ENCODE results near the gene HS6ST2.

Gene HS6ST2

GRCh38 chrX:132685276-132685675, 273.2 kb downstream of the HS6ST2 start:
- Histone ChIP-seq H3K36me3 (ENCODE audit: control insufficient read depth, low read length) (no peaks in the 10 kb centered on the region), H3K4me1 (ENCODE audit: control insufficient read depth, low read length) (no peaks in the 10 kb centered on the region), H3K27ac (ENCODE audit: low read depth, low read length) (no peak overlapping the region), H3F3A (ENCODE audit: control insufficient read depth, insufficient read depth) (no peaks in the 10 kb centered on the region), H3K4me3 (ENCODE audit: low read length) (no peak overlapping the region), H3K79me2 (ENCODE audit: control insufficient read depth, low read length) (no peaks in the 10 kb centered on the region), H4K20me1 (ENCODE audit: control insufficient read depth, insufficient read depth, low read depth, low read length) (no peaks in the 10 kb centered on the region), H3K27me3 (ENCODE audit: control insufficient read depth, low read length) (no peaks in the 10 kb centered on the region), H3K9me2 (replicated peaks; ENCODE audit: control insufficient read depth, low read length) (no peaks in the 10 kb centered on the region), H3K4me2 (ENCODE audit: low read length) (no peak overlapping the region), H3K9me3 (ENCODE audit: control insufficient read depth, insufficient read depth, low read length) (no peaks in the 10 kb centered on the region)
- TF ChIP-seq EZH2phosphoT487 (IDR thresholded peaks at IDR 0.05; ENCODE audit: borderline replicate concordance, low read length) (no peak), CTCF (IDR thresholded peaks at IDR 0.05; ENCODE audit: low read depth, low read length, poor library complexity, severe bottlenecking) (no peak)

DNA sequence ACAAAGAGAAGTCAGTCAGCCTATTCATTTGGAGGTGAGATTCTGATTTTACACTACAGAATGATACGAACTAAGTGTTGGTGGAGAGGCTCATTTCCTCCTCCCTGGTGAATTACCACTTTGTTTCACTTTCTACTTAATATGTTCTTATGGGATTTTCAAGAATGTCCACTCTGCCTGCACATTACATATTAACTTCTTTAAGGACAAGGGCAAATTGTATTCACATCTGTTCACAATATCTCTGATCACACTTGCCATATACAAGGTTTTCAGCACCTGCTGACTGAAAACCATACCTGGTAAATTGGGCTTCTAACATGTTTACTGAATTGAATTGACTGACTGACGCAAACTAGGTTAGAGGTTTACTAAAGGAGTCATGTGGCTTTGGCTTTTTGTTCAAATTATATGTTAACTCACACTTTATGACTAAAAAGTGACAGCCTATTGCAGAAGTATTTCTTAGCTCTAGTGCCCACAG, 281.2 kb downstream of the HS6ST2 start:
- Histone ChIP-seq H3K27me3 (ENCODE audit: control insufficient read depth, low read length) (no peaks in the 10 kb centered on the region), H3K79me2 (ENCODE audit: control insufficient read depth, low read length) (no peaks in the 10 kb centered on the region), H3K9me3 (ENCODE audit: control insufficient read depth, insufficient read depth, low read length) (no peaks in the 10 kb centered on the region), H3K4me2 (ENCODE audit: low read length) (no peak overlapping the region), H3K4me3 (ENCODE audit: low read length) (no peak overlapping the region), H3K9me2 (replicated peaks; ENCODE audit: control insufficient read depth, low read length) (no peaks in the 10 kb centered on the region), H3K36me3 (ENCODE audit: control insufficient read depth, low read length) (no peaks in the 10 kb centered on the region), H4K20me1 (ENCODE audit: control insufficient read depth, insufficient read depth, low read depth, low read length) (no peaks in the 10 kb centered on the region), H3K4me1 (ENCODE audit: control insufficient read depth, low read length) (no peaks in the 10 kb centered on the region), H3K27ac (ENCODE audit: low read depth, low read length) (no peak overlapping the region), H3F3A (ENCODE audit: control insufficient read depth, insufficient read depth) (no peaks in the 10 kb centered on the region)
- TF ChIP-seq CTCF (IDR thresholded peaks at IDR 0.05; ENCODE audit: low read depth, low read length, poor library complexity, severe bottlenecking) (no peak), EZH2phosphoT487 (IDR thresholded peaks at IDR 0.05; ENCODE audit: borderline replicate concordance, low read length) (no peak)

DNA sequence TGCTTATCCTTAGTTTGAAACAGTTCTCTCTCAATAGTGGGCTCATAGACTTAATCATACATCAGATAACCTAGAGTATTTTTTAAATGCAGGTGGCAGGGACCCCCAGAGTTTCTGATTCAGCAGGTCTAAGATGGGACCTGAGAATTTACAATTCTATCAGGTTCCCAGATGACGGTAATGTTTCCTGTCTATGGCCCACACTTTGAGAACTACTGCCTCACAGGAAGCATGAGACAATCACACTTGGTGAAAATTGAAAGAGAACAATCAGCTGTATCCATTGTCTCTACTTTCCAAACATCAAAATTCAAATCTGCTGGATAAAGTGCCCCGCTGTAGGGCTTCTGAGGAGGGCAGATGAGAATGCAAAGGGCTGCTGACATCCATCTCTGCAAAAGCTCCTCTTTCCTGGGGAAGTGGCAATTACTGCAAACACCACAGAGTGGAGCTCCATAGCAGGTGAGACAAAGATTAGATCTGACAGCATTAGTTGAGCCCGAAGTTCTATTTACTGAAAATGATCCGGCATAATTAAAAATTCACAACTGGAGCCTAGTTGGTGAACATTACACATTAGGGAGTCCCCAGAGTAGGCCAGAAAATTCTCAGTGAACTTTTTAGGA, 281.8 kb downstream of the HS6ST2 start:
- no peaks in the 10 kb centered on the region for H3K27me3 ChIP-seq (ENCODE audit: control insufficient read depth, low read length)
- no peaks in the 10 kb centered on the region for H3K4me1 ChIP-seq (ENCODE audit: control insufficient read depth, low read length)
- H3K4me3 ChIP-seq (ENCODE audit: low read length), result no peak overlapping the region
- H3K36me3 ChIP-seq (ENCODE audit: control insufficient read depth, low read length), result no peaks in the 10 kb centered on the region
- no peak overlapping the region for H3K27ac ChIP-seq (ENCODE audit: low read depth, low read length)
- no peaks in the 10 kb centered on the region for H4K20me1 ChIP-seq (ENCODE audit: control insufficient read depth, insufficient read depth, low read depth, low read length)
- TF ChIP-seq CTCF (IDR thresholded peaks at IDR 0.05; ENCODE audit: low read depth, low read length, poor library complexity, severe bottlenecking) (no peak), EZH2phosphoT487 (IDR thresholded peaks at IDR 0.05; ENCODE audit: borderline replicate concordance, low read length) (no peak)
- no peak overlapping the region for H3K4me2 ChIP-seq (ENCODE audit: low read length)
- no peaks in the 10 kb centered on the region for H3K79me2 ChIP-seq (ENCODE audit: control insufficient read depth, low read length)
- no peaks in the 10 kb centered on the region for H3K9me3 ChIP-seq (ENCODE audit: control insufficient read depth, insufficient read depth, low read length)
- no peaks in the 10 kb centered on the region for H3F3A ChIP-seq (ENCODE audit: control insufficient read depth, insufficient read depth)
- no peaks in the 10 kb centered on the region for H3K9me2 ChIP-seq (replicated peaks; ENCODE audit: control insufficient read depth, low read length)

All from DOHH2 (cell line).